ENCODE measurements around the gene BICDL2.
A peak's percentile ranks its signal among the peaks of the same experiment; 100 is the strongest.

The BICDL2 gene

GRCh38 chr16:3010510-3010909 is 26.2 kb downstream of the BICDL2 start:
- no peak for DNase-seq (ENCODE audit: low read depth in 2 of 2)

GRCh38 chr16:3009568-3010390 is 27.0 kb downstream of the BICDL2 start:
- DNase-seq (ENCODE audit: low read depth in 2 of 2), result no peak

DNA sequence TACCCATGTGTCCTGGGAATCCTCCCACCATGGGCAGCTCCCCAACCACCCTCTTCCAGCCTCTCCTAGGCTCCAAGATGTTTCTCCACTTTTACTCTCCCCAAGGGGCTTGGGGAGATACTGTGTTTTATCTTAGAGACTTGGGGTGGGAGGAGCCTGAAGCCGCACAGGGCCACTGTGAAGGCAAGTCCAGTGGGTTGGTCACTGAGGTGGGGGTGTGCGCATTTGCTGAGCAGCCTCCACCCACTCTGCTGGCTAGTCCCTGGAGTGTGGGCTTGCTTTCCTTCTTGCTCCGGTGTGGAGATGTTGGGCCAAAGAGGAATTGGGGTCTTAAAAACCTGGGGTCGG is 28.1 kb downstream of the BICDL2 start:
- DNase-seq (ENCODE audit: low read depth in 2 of 2), result no peak

- DNase-seq (ENCODE audit: low read depth in 2 of 2), result no peak
These were observed 28.6 kb downstream of the BICDL2 start for GRCh38 chr16:3007957-3008689.

DNA sequence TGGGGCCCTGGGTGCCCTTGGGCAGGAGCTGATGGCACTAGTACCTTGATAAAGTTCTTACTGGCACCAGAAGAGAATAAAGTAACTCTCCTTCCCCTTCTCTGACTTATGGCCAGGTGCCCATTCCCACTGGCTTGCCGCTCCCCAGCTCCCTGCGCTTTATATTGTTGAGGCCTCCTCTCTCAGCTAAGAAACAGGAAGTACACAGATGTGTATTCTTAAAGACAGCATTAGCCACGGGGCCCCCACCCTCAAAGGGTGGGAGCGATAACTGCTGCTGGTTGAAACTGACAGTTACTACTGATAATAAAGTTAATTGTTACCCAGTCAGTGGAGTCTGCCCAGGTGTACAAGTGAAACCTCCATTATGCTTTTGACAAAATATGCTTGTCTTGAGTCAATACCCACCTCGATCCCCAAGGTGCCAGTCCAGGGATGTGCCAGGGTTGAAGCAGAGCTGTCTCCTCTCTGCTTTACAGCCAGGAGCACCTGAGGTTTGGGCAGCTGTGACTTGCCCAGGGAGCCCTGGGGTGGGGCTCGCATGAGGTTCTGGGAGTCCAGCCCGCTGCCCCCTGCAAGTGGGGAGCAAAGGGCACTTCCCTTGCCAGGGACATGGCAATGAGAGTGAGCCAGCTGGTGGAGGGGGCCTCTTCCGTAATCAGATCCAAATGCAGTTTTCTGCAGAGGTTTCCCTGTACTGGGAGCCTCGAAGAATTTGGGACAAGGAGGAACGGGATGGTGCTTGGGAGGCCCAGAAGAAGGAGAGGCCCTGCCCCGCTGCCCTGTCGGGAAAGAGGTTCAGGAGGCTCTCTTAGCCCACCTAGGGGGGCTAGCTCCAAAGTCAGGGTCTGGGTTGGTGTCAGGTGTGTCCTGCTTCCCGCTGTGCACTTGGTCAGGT is 29.4 kb downstream of the BICDL2 start:
- no peak for DNase-seq (ENCODE audit: low read depth in 2 of 2)

GRCh38 chr16:3004781-3005284 is 31.9 kb downstream of the BICDL2 start:
- no peak for DNase-seq (ENCODE audit: low read depth in 2 of 2)

- DNase-seq (ENCODE audit: low read depth in 2 of 2), result no peak
These were observed 32.4 kb downstream of the BICDL2 start for GRCh38 chr16:3004319-3004718.

DNA sequence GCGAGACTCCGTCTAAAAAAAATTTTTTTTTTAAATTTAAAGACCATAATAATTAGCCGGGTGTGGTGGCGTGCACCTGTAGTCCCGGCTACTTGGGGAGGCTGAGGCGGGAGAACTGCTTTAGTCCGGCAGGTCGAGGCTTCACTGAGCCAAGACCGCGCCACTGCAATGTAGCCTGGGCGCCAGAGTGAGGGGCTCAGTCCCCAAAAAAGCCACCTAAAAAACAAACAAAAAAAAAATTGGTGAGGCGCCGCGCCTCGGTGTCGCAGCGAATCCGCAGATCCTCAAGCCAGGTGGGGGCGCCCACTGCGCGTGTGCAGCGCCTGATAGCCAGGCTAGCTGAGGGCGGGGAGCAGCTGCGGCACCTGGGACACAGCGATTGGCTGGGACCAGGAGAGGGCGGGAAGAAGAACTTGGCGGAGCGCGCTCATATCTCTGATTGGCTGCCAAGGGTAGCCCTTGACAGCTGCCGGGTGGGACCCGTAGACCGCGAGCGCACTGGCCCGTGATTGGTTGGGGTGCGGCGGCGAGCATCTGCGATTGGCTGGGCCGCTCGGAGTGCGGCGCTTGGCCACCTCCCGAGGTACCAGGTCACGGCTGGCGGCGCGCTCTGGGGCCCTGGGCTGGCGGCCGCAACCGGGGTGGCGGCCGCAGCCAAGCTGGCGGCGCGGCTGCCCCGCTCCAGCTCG is 33.0 kb downstream of the BICDL2 start:
- peak; percentile 90 to 94 for DNase-seq (ENCODE audit: low read depth in 2 of 2)

GRCh38 chr16:3001316-3001715 is 35.4 kb downstream of the BICDL2 start:
- no peak for DNase-seq (ENCODE audit: low read depth in 2 of 2)

DNA sequence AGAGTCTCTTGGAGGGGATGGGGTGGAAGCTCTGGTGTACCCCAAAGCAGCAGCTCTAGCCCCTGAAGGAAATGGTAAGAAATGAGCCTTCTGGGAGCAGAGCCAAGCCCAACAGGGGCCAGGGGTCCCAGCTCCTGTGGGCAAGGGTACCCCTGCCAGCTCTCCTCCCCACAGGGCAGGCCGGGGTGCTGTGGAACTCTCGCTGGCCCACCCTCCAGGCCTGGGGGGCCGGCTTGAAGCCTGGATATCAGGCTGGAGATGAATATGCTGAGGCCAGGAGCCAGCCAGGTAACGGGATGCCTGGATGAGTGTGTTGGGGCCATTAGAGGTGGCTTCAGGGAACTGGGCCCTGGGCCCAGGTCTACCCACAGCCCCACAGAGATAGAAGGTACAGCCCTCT is 36.2 kb downstream of the BICDL2 start:
- no peak for DNase-seq (ENCODE audit: low read depth in 2 of 2)

DNA sequence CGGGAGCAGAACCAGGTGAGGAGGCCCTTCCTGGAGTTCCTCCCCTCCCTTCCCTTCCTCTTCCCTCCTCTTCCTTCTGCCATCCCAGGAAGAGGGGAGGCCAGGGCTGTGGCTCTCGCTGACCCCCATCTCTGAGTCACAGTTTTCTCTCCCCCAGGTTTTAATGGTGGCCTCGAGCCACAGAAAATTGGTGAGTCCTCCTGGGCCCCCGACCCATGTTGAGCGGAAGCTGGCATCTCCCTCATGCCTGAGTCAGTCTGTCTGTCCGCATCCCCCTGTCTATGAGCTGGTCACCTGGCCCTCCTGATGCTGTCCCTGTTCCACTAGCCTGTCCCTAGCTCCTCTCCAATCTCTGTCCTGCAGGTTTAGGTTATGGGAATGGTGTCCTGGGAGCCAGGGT is 36.8 kb downstream of the BICDL2 start:
- no peak for DNase-seq (ENCODE audit: low read depth in 2 of 2)

- DNase-seq (ENCODE audit: low read depth in 2 of 2), result no peak
These were observed 40.4 kb downstream of the BICDL2 start for GRCh38 chr16:2996298-2996697.

GRCh38 chr16:2992383-2993081 is 44.2 kb downstream of the BICDL2 start:
- DNase-seq (ENCODE audit: low read depth in 2 of 2), result no peak

DNA sequence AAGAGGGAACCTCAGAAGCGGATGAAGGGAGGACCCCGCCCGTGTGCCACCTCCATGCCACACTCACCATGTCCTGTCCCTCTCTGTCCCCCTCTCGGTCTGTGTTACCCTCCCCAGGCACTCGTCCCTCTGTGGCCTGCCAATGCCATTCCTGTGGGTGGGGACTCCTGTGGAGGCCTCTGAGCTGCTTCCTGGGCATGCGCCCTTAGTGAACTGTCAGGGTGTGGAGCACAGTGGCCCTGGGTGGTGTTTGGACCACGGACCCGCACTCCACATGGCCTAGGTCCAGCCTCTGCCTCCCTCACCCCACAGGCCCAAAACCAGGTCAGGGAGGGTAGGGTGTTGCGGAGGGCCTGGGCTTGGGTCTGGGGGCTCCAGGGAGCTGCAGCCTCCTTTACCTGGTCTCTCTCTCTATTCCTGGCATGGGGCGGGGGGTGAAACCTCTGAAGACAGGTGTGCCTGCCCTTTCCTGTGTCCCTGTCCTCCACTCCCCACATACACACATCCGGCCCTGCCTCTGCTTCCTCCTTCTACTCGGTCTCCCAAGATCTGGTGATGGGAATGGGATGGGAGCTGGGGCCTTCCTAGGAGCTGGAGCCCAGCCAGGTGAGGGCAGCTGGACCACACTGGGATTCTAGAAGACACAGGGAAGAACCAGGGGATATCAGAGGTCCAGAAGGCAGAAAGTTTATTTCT is 45.0 kb downstream of the BICDL2 start:
- no peak for DNase-seq (ENCODE audit: low read depth in 2 of 2)

DNA sequence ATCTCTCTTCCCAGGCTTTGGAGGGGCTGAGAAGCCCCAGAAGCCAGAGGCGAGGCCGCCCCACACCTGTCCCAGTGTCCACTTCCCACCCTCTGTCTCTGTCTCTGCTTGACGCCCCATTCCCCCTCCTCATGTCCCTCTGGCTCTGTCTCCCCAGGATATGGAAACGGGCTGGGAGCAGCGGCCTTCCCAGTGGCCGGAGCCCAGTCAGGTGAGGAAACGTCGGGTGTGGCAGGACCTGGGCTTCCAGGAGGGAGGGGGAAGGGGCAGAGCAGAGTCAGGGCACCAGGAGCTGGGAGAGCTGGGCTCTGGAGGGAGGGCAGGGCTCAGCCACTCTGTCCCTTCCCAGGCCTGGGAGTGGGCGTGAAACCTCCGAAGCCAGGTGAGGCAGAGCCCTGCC is 45.9 kb downstream of the BICDL2 start:
- DNase-seq (ENCODE audit: low read depth in 2 of 2), result no peak

GRCh38 chr16:2988590-2989099 is 48.1 kb downstream of the BICDL2 start:
- DNase-seq (ENCODE audit: low read depth in 2 of 2), result no peak

- no peak for DNase-seq (ENCODE audit: low read depth in 2 of 2)
These were observed 48.9 kb downstream of the BICDL2 start for GRCh38 chr16:2987833-2988232.

DNA sequence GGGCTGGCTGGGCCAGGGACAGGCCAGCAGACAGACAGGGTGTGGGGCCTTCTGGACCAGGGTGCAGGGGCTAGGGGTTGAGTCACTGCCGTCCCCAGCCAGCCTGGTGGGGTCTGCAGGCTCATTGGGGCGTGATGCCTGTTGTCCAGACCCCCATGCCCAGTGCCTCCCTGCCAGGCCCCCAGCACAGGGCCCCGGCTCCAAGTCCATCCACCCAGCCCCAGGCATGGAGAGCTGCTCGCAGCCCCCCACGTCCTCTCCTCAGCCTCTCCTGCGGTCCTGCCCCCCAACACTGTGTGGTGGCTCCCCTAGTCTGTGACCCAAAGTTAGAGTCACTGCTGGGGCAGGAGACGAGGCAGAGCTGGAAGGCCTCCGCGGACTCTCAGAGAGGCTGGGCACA is 49.5 kb downstream of the BICDL2 start:
- DNase-seq (ENCODE audit: low read depth in 2 of 2), result no peak

DNA sequence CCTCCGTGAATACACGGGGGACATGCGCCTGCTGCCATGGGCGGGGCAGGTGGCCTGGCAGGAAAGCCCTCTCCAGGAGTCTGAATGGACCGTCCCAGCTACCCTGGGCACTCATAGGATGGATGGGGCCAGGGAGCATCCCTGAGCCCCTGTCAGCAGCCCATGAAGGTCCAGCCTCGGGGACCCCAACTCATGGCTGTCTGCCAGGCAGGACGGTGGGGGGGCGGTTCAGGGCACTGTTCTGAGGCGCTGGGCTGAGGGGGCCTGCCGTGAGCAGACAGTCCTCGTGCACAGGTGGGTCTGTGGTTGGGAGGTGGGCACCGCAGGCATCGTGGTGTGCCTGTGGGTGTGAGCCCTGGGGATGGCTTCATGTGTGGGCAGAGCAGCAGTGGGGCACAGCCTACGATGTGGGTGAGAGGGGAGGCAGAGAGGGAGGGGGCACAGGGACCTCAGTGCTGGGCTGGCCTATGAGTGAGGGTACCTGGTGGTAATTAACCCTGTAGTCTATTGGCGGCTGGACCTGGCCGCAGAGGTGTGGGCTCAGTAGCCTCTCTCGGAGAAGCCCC is 50.0 kb downstream of the BICDL2 start:
- DNase-seq (ENCODE audit: low read depth in 2 of 2), result no peak

GRCh38 chr16:2985893-2986355 is 50.8 kb downstream of the BICDL2 start:
- DNase-seq (ENCODE audit: low read depth in 2 of 2), result no peak

All from stimulated activated CD8-positive, alpha-beta memory T cell treated with anti-CD3 and anti-CD28 coated beads, Interleukin-2, amount 100 ng/mL, for 48 hours (primary cell).